ENCODE data around the gene TTLL7.

TTLL7 gene

GRCh38 chr1:83998498-83999315 is at the start of gene TTLL7:
TSS of gene TTLL7 (minus strand) at chr1:83999132. CDS start at chr1:83952211, 46,921 bp downstream.
- DNase-seq = peak; percentile 65

DNA sequence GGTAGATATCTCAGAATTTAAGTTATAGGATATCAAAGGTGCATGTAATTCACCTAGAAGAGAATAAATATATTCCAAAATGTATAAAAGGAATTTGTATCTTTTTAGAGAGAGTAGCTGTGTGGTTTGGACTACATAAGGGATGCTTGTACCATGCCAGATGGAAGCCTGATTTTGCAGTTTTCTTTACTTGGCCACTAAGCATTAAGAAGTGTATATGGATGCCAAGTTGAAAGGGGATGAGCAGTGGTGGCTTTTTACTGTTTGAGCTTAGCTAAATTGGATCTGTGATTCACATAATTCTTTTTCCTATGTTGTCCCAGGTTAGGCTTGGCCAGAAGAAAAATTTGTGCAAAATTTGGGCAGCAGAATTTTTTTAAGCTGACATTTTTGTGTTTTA is 43.5 kb upstream of the TTLL7 start:
- DNase-seq = no peak

DNA sequence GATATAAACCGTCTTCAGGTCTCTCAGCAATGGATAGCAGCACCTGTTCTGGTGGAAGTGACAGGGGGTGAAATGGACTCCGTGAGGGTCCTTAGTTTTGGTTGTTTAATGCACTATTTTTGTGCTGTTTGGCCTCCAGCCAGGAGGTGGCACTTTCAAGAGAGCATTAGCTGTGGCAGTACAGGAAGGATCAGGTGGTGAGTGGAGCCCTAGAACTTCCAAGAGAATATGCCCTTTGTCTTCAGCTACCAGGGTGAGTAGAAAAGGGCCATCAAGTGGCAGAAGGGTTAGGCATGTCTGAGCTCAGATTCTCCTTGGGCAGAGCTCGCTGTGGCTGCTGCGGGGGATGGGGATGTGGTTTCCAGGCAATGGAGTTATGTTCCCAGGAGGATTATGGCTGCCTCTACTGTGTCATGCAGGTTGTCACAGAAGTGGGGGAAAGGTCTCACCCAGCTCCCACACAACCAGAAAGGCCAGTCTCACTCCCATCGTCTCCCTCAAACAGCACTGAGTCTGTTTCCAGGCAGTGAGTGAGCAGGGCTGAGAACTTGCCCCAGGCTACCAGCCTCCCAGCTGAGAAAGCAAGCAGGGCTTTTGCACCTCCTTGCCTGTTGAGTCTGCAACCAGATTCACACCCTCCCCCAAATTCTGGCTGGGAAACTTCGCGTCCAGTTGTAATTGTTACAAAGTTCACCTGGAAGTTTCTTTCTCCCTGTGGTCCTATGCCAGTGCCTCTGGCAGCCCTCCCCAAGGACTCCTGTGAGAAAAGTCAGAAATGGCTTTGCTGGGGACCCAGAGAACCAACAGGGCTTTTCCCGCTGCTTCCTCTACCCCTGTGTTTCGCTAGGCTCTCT is 39.1 kb upstream of the TTLL7 start:
- DNase-seq = no peak

- no peak for DNase-seq
These were observed 32.9 kb upstream of the TTLL7 start for GRCh38 chr1:84031802-84032327.

- DNase-seq = no peak
These were observed 28.4 kb upstream of the TTLL7 start for GRCh38 chr1:84027368-84027767.

DNA sequence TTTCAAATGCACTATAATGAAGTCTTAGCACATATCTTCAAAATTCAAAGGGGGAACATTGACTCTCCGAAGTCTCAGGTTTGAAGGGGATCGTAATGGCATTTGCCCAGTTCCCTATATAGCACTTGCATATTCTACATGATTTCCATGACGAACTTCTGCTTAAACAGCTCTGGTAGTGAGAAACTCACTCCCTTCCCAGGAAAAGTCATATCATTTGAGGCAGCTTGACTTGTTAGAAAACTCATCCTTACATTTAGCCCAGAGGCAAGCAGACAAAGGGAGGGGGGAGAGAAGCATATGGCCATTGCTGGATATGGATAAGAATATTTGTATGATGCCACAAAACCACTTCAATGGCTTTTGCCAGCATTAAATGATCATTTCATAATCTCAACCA is 27.0 kb upstream of the TTLL7 start:
- no peak for DNase-seq

- no peak for DNase-seq
These were observed 22.9 kb upstream of the TTLL7 start for GRCh38 chr1:84021822-84022221.

GRCh38 chr1:84020151-84020550 is 21.2 kb upstream of the TTLL7 start:
- DNase-seq = no peak

GRCh38 chr1:84019217-84019616 is 20.3 kb upstream of the TTLL7 start:
- no peak for DNase-seq

DNA sequence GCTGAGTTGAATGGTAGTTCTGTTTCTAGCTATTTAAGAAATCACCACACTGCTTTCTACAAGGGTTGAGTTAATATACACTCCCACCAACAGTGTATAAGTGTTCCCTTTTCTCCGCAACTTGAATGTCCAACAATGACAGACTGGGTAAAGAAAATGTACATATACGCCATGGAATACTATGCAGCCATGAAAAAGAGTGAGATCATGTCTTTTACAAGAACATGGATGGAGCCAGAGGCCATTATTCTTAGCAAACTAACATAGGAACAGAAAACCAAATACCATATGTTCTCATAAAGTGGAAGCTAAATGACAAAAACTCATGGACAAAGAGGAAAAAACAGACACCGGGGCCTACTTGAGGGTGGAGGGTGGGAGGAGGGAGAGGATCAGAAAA is 14.8 kb upstream of the TTLL7 start:
- no peak for DNase-seq

- DNase-seq = no peak
These were observed 13.1 kb upstream of the TTLL7 start for GRCh38 chr1:84012018-84012417.

DNA sequence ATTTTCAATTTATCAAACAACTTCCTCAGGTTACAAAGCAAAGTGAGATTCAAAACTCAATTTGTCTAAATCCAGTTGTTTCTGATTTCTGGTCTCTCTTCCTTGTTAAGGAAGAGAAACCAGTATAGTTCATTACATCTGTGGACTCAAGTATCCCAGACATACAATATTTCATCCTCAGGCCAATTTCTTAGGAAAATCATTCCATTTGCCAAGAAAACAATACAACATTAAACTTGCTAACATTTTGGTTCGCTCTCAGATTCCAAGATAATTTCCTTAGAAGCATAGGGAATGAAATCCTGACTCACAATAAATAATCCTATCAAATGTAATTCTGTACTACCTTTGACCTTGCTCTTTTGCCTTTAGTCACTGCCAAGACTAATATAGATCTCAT is 11.2 kb upstream of the TTLL7 start:
- no peak for DNase-seq

- no peak for DNase-seq
These were observed 9.7 kb upstream of the TTLL7 start for GRCh38 chr1:84008631-84009030.

- DNase-seq = no peak
These were observed 7.7 kb upstream of the TTLL7 start for GRCh38 chr1:84006591-84006990.

DNA sequence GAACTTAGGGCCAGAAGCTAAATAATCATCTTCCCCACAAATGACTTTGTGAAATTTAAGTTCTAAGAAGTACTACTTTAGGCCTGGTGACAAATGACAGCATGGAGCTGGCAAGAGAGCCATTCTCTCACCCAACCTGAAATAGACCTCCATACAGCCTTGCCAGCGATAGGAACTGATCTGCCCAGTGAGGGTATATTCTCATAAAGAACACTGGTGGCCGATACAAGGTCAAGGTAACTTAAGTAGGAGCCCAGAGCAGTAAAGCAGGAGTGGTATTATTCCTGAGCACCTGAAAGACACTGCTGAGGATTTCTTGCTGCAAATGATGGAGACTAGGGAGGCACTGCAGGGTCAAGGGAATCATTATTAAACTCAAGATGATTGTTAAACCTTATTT is 2.6 kb upstream of the TTLL7 start:
- no peak for DNase-seq

DNA sequence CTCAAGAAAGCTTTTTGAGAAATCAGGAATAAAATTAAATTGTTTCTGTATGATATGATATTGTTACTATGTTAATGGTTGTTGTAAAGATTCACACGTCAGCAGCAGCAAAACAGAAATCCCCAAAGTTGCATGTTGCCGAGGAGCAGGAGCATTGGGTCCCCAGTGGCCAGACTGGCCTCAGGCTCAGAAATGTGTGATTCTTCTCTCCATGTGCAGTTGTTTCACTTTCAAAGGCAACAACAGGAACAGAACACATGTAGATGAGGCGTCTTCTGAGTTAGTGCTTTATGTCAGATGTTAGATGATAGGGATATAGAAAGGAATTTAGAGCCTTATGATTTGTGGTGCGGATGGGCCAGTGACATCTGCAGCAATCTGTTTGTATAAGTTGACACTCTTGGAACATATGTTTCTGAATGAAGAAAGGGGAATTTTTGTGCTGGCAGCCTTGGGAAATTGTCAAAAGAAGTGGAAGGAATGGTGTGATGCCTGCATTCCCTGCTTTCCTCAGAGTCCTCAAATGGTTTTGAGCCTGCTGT is 2.1 kb upstream of the TTLL7 start:
- DNase-seq = no peak

DNA sequence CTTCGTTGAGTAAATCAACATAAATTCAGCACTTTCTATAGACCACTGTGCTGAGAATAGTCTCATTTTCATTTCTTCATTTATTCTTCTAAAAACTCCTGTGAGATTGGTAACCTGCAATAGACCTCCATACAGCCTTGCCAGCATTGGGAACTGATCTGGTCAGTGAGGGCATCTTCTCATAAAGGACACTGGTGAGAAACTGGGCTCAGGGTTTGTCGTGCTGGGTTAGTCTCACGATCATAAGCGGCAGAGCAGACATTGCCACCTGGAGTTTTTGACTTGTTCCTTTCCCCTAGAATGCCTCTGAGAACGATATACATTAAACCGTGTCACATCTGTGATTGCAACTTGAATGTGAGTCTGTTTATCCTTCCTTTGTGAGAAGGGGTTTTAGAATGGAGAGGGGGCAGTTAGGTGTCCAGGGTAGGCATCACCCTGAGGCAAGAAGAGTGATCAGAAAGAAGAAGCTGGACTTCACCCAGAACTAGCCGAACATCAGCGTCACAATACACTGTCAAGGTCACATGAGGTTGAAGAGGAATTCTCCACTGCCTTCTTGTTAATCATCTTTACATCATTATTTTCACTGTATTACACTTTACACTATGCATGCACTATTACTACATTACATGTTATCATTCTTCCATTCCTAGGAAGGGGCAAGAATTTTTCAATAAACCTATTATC is 1.4 kb upstream of the TTLL7 start:
- DNase-seq = no peak

DNA sequence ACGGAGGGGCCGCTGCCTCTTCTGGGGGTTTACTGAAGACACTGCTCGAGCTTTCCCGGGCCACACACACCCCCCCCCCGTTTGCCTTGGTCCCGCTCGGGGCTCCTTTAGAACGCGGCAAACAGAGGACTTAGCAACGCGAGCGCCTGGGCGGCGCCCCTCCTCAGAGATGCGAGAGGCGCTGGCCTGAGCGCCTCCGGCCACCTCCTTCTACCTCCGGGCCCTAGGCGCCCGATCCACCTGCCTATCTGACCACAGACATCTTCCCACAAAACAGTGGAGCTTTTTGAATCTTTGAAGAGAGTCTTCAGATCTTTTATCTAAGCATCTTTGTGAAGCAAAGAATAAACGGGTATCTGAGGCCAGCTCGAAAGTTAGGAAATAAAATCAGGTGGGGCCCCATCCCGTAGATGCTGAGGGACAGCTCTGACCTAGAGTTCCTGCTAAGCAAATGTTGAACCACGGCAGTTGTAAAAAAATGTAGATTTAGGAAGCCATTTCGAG is 436 bp upstream of the TTLL7 start:
- DNase-seq = peak; percentile 71

DNA sequence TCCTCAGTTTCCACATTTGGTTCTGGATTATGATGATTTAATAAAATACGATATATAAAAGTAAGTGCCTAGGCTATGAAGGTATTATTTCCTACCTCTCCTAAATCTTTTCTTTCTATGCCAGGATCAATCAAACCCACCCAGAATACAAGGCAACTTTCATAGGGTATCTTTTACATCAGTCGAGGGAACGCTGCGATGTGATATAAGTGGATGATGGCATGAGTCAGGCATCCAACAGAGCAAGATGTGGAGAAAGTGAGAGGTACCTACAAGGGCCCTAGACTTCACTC is 781 bp downstream of the TTLL7 start:
- DNase-seq = no peak

GRCh38 chr1:83997631-83998030 is 1.3 kb downstream of the TTLL7 start:
- DNase-seq = no peak

GRCh38 chr1:83996621-83997020 is 2.3 kb downstream of the TTLL7 start:
- no peak for DNase-seq

- DNase-seq = no peak
These were observed 2.7 kb downstream of the TTLL7 start for GRCh38 chr1:83996191-83996590.

DNA sequence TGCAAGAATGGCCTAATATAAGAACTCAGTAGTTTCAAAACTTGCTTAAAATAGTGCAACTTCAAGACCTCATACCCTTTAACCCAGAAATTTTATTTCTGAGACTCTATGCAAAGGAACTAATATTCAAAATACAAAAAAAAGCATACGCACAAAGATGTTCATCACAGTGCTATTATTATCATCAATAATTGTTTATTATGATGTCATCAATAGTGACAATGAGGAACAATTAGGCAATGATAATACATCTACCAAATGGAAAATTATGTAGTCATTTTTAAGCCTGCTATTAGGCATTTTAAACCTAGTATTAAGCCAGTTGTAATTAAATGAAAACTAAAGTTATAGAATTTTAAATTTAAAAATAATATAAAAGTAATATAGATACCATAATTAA is 3.3 kb downstream of the TTLL7 start:
- no peak for DNase-seq
